ENCODE data around the gene PNISR.

GRCh38 chr6:99364026-99364425, 61.1 kb downstream of the PNISR start:
- TF ChIP-seq CTCF (conservative IDR thresholded peaks at IDR 0.05; ENCODE audit: low read length) (no peak), EZH2phosphoT487 (IDR thresholded peaks at IDR 0.05; ENCODE audit: borderline replicate concordance, low read depth, low read length) (no peak)

Data from OCI-LY7 (cell line).